OCI-M2 (cell line): ENCODE results near the gene FDPS.
"Not testable (repeated sequence)": the region's sequence is repeated elsewhere in the genome, so short reads cannot be mapped to it uniquely, and the experiment has no call there.

Experiments
- DNase-seq: peaks from one replicate; lab custom pipeline; 2025; ENCODE audit not compliant: unreplicated experiment; lab: John Stamatoyannopoulos, UW

FDPS gene

DNA sequence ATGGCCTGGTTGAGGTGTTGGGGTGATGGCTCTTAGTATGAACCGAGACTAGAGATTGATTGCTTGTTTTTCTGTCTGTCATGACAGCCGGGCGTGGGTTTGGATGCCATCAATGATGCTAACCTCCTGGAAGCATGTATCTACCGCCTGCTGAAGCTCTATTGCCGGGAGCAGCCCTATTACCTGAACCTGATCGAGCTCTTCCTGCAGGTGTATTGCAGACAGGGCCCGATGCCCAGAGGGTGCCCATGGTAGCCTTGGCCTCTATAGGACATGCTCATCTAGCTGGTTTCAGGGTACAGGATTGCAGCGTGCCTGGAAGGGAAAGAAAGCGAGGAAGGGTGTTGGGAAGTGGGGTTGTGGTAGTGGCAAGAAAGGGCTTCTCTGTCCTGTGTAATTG, 9.4 kb downstream of the FDPS start:
- DNase-seq, result no peak

DNA sequence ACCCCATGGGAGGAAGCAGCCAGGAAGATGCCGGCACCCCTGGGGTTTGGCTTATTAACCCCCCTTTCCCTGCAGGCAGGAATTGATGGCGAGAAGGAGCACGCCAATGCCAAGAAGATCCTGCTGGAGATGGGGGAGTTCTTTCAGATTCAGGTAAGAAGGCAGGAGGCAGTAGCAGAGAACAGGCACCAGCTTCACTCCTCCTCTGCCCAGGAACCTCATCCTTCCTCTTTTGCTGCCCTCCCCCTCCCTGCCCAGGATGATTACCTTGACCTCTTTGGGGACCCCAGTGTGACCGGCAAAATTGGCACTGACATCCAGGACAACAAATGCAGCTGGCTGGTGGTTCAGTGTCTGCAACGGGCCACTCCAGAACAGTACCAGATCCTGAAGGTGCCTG, 10.9 kb downstream of the FDPS start:
- DNase-seq, result no peak

GRCh38 chr1:155320252-155320651, 11.6 kb downstream of the FDPS start:
- no peak for DNase-seq

GRCh38 chr1:155320661-155321617, 12.3 kb downstream of the FDPS start, which contains the start of gene RUSC1:
RUSC1 (plus strand) TSS chr1:155320894; CDS start chr1:155321774, 880 bp downstream.
- DNase-seq, result no peak

DNA sequence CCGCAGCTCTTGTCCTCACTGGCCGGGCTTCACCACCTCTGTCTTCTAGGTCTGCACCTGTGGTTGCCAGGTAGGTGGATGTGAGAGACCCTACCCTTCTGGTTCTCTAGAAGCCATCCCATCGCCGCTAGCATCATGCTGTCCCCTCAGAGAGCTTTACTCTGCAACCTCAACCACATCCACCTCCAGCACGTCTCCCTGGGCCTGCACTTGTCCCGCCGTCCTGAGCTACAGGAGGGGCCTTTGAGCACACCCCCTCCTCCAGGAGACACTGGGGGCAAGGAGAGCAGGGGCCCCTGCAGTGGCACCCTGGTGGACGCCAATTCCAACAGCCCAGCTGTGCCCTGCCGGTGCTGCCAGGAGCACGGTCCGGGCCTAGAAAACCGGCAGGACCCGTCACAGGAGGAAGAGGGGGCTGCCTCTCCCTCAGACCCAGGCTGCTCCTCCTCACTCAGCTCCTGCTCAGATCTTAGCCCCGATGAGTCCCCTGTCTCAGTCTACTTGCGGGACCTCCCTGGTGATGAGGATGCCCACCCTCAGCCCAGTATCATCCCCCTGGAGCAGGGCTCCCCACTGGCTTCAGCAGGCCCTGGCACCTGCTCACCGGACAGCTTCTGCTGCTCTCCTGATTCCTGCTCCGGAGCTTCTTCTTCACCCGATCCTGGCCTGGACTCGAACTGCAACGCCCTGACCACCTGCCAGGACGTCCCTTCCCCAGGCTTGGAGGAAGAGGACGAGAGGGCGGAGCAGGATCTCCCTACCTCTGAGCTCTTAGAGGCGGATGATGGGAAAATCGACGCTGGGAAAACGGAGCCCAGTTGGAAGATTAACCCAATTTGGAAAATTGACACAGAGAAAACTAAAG, 13.2 kb downstream of the FDPS start:
- DNase-seq, result no peak

DNA sequence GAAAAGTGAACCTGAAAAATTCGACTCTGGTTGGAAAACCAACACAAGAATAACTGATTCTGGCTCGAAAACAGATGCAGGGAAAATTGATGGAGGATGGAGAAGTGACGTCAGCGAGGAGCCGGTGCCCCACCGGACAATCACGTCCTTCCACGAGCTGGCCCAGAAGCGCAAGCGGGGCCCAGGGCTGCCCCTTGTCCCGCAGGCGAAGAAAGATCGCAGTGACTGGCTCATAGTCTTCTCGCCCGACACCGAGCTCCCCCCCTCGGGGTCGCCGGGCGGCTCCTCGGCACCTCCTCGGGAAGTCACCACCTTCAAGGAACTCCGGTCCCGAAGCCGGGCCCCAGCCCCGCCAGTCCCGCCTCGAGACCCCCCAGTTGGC, 13.9 kb downstream of the FDPS start:
- DNase-seq, result no peak

GRCh38 chr1:155322953-155323728, 14.5 kb downstream of the FDPS start:
- DNase-seq, result peak; percentile 89

DNA sequence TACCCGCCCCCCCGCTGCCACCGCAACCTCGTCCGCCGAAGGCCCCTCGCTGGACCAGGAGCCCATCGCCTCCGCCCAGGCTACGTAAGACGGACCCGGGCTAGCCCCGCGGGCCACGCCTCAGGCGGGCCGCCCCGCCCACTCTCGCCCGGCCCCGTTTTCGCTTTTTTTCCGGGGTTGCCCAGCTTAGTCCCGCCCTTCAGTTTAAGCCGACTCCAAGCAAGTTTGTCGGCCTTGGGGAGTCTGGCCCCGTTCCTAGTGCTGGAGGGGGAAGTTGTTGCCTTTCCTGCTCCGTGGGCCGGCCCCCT, 15.0 kb downstream of the FDPS start:
- peak; percentile 39 for DNase-seq

DNA sequence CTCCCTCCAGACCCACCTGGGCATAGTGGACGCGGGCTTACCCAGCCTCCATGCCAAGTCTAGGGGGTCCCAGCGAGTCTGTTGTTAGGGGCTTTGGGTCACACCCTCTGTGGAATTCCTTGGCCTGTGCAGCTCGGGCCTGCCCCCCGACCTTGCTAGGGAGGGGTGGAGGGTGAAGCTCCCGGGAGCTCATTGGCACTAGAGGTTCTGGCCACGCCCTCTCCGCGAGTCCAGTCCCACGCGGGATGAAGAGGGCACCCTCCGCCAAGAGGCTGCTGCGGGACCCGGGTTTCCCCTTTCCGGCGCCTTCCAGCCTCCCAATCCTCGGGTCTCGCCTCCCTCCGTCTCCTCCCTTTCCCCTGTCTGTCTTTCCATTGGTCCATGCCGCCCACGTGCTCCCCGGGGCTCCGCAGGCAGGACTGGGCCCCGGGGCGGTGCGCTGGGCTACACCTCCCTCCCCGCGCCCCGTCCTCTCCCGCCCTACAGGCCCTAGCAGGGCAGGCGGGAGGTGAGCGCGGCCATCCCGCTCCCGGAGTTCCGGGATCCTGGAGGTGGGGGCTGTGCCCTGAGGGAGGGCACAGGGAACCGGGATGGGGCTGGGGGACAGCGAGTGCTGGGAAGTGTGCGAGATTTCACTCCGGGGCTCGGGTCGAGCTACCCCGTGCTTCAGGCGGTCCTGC, 15.5 kb downstream of the FDPS start:
- DNase-seq, result peak; percentile 64

GRCh38 chr1:155324717-155325602, 16.3 kb downstream of the FDPS start:
- no peak for DNase-seq

- no peak for DNase-seq
Observed at GRCh38 chr1:155325603-155325893, 16.9 kb downstream of the FDPS start.

- DNase-seq, result no peak
Observed at GRCh38 chr1:155326020-155326526, 17.4 kb downstream of the FDPS start.

DNA sequence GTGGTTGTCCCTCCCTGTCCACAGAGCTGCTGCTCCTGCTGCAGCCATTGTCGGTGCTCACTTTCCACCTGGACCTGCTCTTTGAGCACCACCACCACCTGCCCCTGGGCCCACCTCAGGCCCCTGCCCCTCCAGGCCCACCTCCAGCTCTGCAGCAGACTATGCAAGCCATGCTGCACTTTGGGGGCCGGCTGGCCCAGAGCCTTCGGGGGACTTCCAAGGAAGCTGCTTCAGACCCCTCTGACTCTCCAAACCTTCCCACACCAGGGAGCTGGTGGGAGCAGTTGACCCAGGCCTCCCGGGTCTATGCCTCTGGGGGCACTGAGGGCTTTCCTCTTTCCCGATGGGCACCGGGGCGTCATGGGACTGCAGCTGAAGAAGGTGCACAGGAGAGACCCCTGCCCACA, 18.0 kb downstream of the FDPS start:
- DNase-seq, result no peak

- no peak for DNase-seq
Observed at GRCh38 chr1:155327981-155328380, 19.3 kb downstream of the FDPS start.

DNA sequence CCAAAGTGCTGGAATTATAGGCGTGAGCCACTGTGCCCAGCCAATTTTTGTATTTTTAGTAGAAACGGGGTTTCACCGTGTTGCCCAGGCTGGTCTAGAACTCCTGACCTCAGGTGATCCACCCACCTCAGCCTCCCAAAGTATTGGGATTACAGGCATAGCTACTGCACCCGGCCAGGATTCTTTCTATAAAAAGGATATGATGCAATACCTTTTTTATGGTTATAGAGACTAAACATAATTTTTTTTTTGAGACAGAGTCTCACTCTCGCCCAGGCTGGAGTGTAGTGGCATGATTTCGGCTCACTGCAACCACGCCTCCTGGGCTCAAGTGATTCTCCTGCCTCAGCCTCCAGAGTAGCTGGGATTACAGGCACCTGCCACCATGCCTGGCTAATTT, 20.2 kb downstream of the FDPS start:
- DNase-seq, result not testable (repeated sequence)

DNA sequence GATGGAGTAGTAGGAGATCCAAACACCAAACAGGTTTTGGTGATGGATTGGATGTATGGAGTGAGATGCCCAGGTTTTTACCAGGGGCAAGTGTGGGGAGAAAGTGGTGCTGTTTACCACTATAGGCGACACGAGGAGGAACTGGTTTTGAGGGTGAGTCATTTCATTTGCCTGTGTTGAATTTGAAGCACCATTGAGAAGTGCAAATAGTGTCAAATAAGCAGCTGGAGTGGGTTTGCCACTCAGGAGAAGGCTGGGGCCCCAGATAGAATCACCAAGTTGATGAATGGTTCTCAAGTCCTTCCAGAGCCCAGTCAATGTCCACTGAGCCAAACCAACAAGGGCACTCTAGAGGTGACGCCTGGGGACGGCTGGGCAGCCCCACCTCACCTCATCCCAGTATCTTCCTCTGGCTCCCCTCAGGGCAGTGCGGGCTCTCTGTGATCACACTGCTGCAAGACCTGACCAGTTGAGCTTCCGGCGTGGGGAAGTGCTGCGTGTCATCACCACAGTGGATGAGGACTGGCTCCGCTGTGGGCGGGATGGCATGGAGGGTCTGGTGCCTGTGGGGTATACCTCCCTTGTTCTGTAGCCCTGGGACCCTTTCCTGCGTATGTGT, 21.4 kb downstream of the FDPS start:
- no peak for DNase-seq

- DNase-seq, result no peak
Observed at GRCh38 chr1:155334962-155335361, 26.3 kb downstream of the FDPS start.

DNA sequence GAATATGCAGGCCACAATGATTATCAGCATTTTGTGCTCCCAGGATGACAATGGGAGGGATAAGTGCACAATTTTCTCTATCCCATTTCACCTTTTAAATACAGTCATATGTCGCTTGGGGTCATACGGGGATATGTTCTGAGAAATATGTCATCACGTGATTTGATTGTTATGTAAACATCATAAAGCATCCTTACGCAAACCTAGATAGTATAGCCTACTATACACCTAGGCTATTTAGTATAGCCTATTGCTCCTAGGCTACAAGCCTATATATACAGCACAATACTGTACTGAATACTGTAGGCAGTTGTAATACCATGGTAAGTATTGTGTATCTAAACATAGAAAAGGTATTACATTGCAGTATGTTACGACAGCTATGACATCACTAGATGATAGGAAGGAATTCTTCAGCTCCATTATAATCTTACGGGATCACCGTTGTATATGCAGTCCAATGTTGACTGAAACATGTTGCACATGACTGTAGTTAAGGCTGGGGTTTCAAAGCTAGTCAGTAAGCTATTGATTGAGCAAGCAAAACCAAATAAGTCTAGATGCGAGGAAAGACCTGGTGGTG, 30.9 kb downstream of the FDPS start:
- DNase-seq, result no peak

GRCh38 chr1:155342842-155343241, 34.2 kb downstream of the FDPS start:
- DNase-seq, result no peak
